Neural cell (in vitro differentiated cells): ENCODE data around the gene LRFN3. TPM values are rescaled to one million over a fixed set of nuclear protein-coding genes. Genes with fewer than 3 reads are reported as not detected.

Source experiments
- H2AFZ ChIP-seq: fragments of 200-600, 300-800 bp; sonication (generic), shearing (Covaris generic); 2 replicates; pipeline ENCODE4 v1.6.0; 2014; ENCODE audit warnings: low read depth, mild to moderate bottlenecking, antibody characterized with exemption, low read length, moderate library complexity
- H3F3A ChIP-seq: fragments of 200-600 bp; shearing (Covaris generic); 2 replicates; pipeline ENCODE4 v1.6.1; 2016; ENCODE audit warnings: mild to moderate bottlenecking, moderate library complexity, mixed read lengths, antibody characterized with exemption, low read length; ENCODE audit not compliant: insufficient read depth, poor library complexity, severe bottlenecking
- H3K27ac ChIP-seq: fragments of 200-600, 300-800 bp; sonication (generic), shearing (Covaris generic); 2 replicates; pipeline ENCODE4 v1.5.1; 2014; ENCODE audit warnings: mild to moderate bottlenecking, low read length, moderate library complexity
- H3K27me3 ChIP-seq: fragments of 300-800, 200-600 bp; sonication (generic), shearing (Covaris generic); 2 replicates; pipeline ENCODE4 v1.6.0; 2014; ENCODE audit warnings: mild to moderate bottlenecking, low read depth, low read length, moderate library complexity; ENCODE audit not compliant: insufficient read depth
- H3K36me3 ChIP-seq: fragments of 300-800, 200-600 bp; sonication (generic), shearing (Covaris generic); 2 replicates; pipeline ENCODE4 v1.5.1; 2014; ENCODE audit warnings: mild to moderate bottlenecking, antibody characterized with exemption, low read length, moderate library complexity; ENCODE audit not compliant: insufficient read depth
- H3K4me2 ChIP-seq: fragments of 300-800, 200-600 bp; sonication (generic), shearing (Covaris generic); 2 replicates; pipeline ENCODE4 v1.6.0; 2014; ENCODE audit warnings: mild to moderate bottlenecking, low read length
- H3K4me3 ChIP-seq: fragments of 300-800, 200-600 bp; sonication (generic), shearing (Covaris generic); 2 replicates; pipeline ENCODE4 v1.5.1; 2014; ENCODE audit warnings: mild to moderate bottlenecking, low read length, moderate library complexity
- H3K79me2 ChIP-seq: fragments of 200-600 bp; shearing (Covaris generic); replicated peaks from 2 replicates; pipeline ENCODE4 v1.6.0; 2014; ENCODE audit warnings: mild to moderate bottlenecking, low read length, moderate library complexity; ENCODE audit not compliant: insufficient read depth
- H3K9ac ChIP-seq: fragments of 300-800, 200-600 bp; sonication (generic), shearing (Covaris generic); 2 replicates; pipeline ENCODE4 v1.6.1; 2016; ENCODE audit warnings: mild to moderate bottlenecking, low read length, mixed read lengths
- H3K9me2 ChIP-seq: fragments of 200-600 bp; shearing (Covaris generic); 2 replicates; pipeline ENCODE4 v1.6.1; 2016; ENCODE audit warnings: mild to moderate bottlenecking, low read length, mixed read lengths; ENCODE audit not compliant: insufficient read depth
- H3K9me3 ChIP-seq: fragments of 200-600, 300-800 bp; sonication (generic), shearing (Covaris generic); 2 replicates; pipeline ENCODE4 v1.6.1; 2016; ENCODE audit warnings: mild to moderate bottlenecking, mixed run types, low read length, moderate library complexity, mixed read lengths
- H4K20me1 ChIP-seq: fragments of 200-600 bp; shearing (Covaris generic); 2 replicates; pipeline ENCODE4 v1.6.1; 2016; ENCODE audit warnings: mild to moderate bottlenecking, mixed run types; ENCODE audit not compliant: insufficient read depth
- CTCF ChIP-seq: fragments of 450-650 bp; IDR thresholded peaks from 2 replicates; pipeline ENCODE4 v1.5.1; 2014; ENCODE audit warnings: antibody characterized with exemption, mild to moderate bottlenecking, moderate library complexity; ENCODE audit not compliant: poor library complexity, severe bottlenecking
- EP300 ChIP-seq: fragments of 450-650 bp; conservative IDR thresholded peaks from 2 replicates; pipeline ENCODE4 v1.6.1; 2014; ENCODE audit warnings: antibody characterized with exemption, mild to moderate bottlenecking, moderate library complexity; ENCODE audit not compliant: poor library complexity, severe bottlenecking
- EZH2 ChIP-seq: fragments of 200-600, 300-800 bp; shearing (Covaris generic), sonication (generic); IDR thresholded peaks from 2 replicates; pipeline ENCODE4 v1.6.1; 2014; ENCODE audit warnings: antibody characterized with exemption, low read length, borderline replicate concordance, mild to moderate bottlenecking; ENCODE audit not compliant: insufficient read depth, poor library complexity, severe bottlenecking
- MXI1 ChIP-seq: fragments of 450-650 bp; conservative IDR thresholded peaks from 2 replicates; pipeline ENCODE4 v1.6.1; 2014; ENCODE audit warnings: antibody characterized with exemption, mild to moderate bottlenecking; ENCODE audit not compliant: poor library complexity, severe bottlenecking
- POLR2AphosphoS5 ChIP-seq: IDR thresholded peaks from 2 replicates; pipeline ENCODE4 v1.6.1; 2012
- RAD21 ChIP-seq: fragments of 450-650 bp; conservative IDR thresholded peaks from 2 replicates; pipeline ENCODE4 v1.6.1; 2014; ENCODE audit warnings: antibody characterized with exemption, mild to moderate bottlenecking, moderate library complexity
- REST ChIP-seq: IDR thresholded peaks from 2 replicates; pipeline ENCODE4 v1.6.1; 2012; ENCODE audit warnings: borderline replicate concordance
- SMC3 ChIP-seq: fragments of 450-650 bp; conservative IDR thresholded peaks from 2 replicates; pipeline ENCODE4 v1.6.1; 2014; ENCODE audit warnings: antibody characterized with exemption, mild to moderate bottlenecking, moderate library complexity; ENCODE audit not compliant: poor library complexity
- TAF1 ChIP-seq: IDR thresholded peaks from 2 replicates; pipeline ENCODE4 v1.6.1; 2012; ENCODE audit warnings: low read depth
- polyA plus RNA-seq: library from polyadenylated mRNA; depleted of rRNA; stranded (reverse); fragments of >200 nt; gene quantifications from 2 replicates; pipeline ENCODE4 v1.2.3, GENCODE V29; 2014

LRFN3 gene
- polyA plus RNA-seq, 1 donor from 2014 or later = 11.1 TPM

GRCh38 chr19:35992907-35993765, 57.0 kb downstream of the LRFN3 start:
- H3K27me3 ChIP-seq = no peaks in the 10 kb centered on the region
- no peaks in the 10 kb centered on the region for H3K36me3 ChIP-seq
- no peak overlapping the region for H3K4me2 ChIP-seq
- no peak overlapping the region for H3K9ac ChIP-seq
- peaks cover 13% of the 10 kb centered on the region for H3K79me2 ChIP-seq
- H2AFZ ChIP-seq = no peak overlapping the region
- no peaks in the 10 kb centered on the region for H3F3A ChIP-seq
- H3K4me3 ChIP-seq = no peak overlapping the region
- TF ChIP-seq TAF1 = no peak
- no peak for TF ChIP-seq EP300
- TF ChIP-seq SMC3 = no peak
- no peak for TF ChIP-seq EZH2
- TF ChIP-seq MXI1 = no peak
- TF ChIP-seq REST = no peak
- TF ChIP-seq RAD21 = no peak
- no peak for TF ChIP-seq CTCF
- no peaks in the 10 kb centered on the region for H3K9me2 ChIP-seq
- no peak overlapping the region for H3K27ac ChIP-seq
- no peaks in the 10 kb centered on the region for H4K20me1 ChIP-seq
- no peaks in the 10 kb centered on the region for H3K9me3 ChIP-seq

- no peak overlapping the region for H3K27ac ChIP-seq
- H3K9ac ChIP-seq = no peak overlapping the region
- H3K4me3 ChIP-seq = no peak overlapping the region
- H4K20me1 ChIP-seq = no peaks in the 10 kb centered on the region
- TF ChIP-seq POLR2AphosphoS5 = no peak
- TF ChIP-seq TAF1 = no peak
- no peak for TF ChIP-seq REST
- no peak for TF ChIP-seq MXI1
- TF ChIP-seq RAD21 = no peak
- no peak for TF ChIP-seq CTCF
- TF ChIP-seq EP300 = no peak
- TF ChIP-seq EZH2 = no peak
- TF ChIP-seq SMC3 = no peak
- H3K36me3 ChIP-seq = no peaks in the 10 kb centered on the region
- H3F3A ChIP-seq = no peaks in the 10 kb centered on the region
- no peak overlapping the region for H2AFZ ChIP-seq
- H3K79me2 ChIP-seq = peaks cover 13% of the 10 kb centered on the region
- H3K9me2 ChIP-seq = no peaks in the 10 kb centered on the region
- H3K9me3 ChIP-seq = no peaks in the 10 kb centered on the region
- no peaks in the 10 kb centered on the region for H3K27me3 ChIP-seq
- H3K4me2 ChIP-seq = no peak overlapping the region
These were observed 57.9 kb downstream of the LRFN3 start for GRCh38 chr19:35993923-35994598.
